Heart left ventricle (tissue), 16 donors: ENCODE data around the gene SIM2. TPM values are rescaled to one million over a fixed set of nuclear protein-coding genes. Genes with fewer than 3 reads are reported as not detected.

ENCODE experiments used
- ATAC-seq, 4 donors: fragments of 200-7000 bp; cut with Tn5 transposase; one replicate each; pipeline ENCODE4 v1.9.1; 2020 to 2022; ENCODE audit warnings: moderate library complexity in 4 of 4, mild to moderate bottlenecking in 3 of 4, moderate number of reproducible peaks in 1 of 4
- DNase-seq, 5 donors: peaks; one replicate each; pipeline ENCODE4 v3.0.0-alpha.2; 2020
- H3K27ac ChIP-seq, 12 donors: fragments of 200-600 bp; sonication (generic) in 4 of 12; one replicate each; pipeline versions ENCODE4 v1.5.0 to v1.8.0; 2016 to 2022; ENCODE audit warnings: mild to moderate bottlenecking in 2 of 12
- H3K27me3 ChIP-seq, 9 donors: fragments of 200-600 bp; sonication (generic) in 2 of 9; one replicate each; pipeline versions ENCODE4 v1.5.1 to v1.8.0; 2016 to 2022; ENCODE audit warnings: mild to moderate bottlenecking in 3 of 9
- H3K36me3 ChIP-seq, 9 donors: fragments of 200-600 bp; sonication (generic) in 2 of 9; one replicate each; pipeline versions ENCODE4 v1.5.0 to v1.8.0; 2018 to 2022; ENCODE audit warnings: mild to moderate bottlenecking in 2 of 9
- H3K4me1 ChIP-seq, 12 donors: fragments of 200-600 bp; sonication (generic) in 4 of 12; one replicate each; pipeline versions ENCODE4 v1.5.0 to v1.8.0; 2016 to 2022; ENCODE audit warnings: mild to moderate bottlenecking in 3 of 12
- H3K4me3 ChIP-seq, 12 donors: fragments of 200-600 bp; sonication (generic) in 4 of 12; one replicate each; pipeline versions ENCODE4 v1.5.0 to v1.8.0; 2017 to 2022; ENCODE audit warnings: mild to moderate bottlenecking in 9 of 12, moderate library complexity in 4 of 12
- H3K9me3 ChIP-seq, 12 donors: fragments of 200-600 bp; sonication (generic) in 4 of 12; one replicate each; pipeline versions ENCODE4 v1.5.0 to v1.8.0; 2016 to 2022; ENCODE audit warnings: mild to moderate bottlenecking in 1 of 12
- CTCF ChIP-seq, 12 donors: fragments of 200-600 bp; sonication (generic) in 4 of 12; IDR thresholded peaks; one replicate each; pipeline versions ENCODE4 v1.5.0 to v1.8.0; 2018 to 2022; ENCODE audit warnings: antibody characterized with exemption in 12 of 12, mild to moderate bottlenecking in 5 of 12
- POLR2A ChIP-seq, 2 donors: fragments of 450-650 bp; IDR thresholded peaks; one replicate each; pipeline ENCODE4 v1.6.1; 2017; ENCODE audit warnings: antibody characterized with exemption in 2 of 2, mild to moderate bottlenecking in 2 of 2, moderate library complexity in 2 of 2
- WGBS, 4 donors: extraction: QIAGEN DNeasy Blood & Tissue Kit in 2 of 4; methylation state at CpG; one replicate each; pipeline versions ENCODE4 v1.1.5 to v1.1.7; 2013 to 2018; 5-methylcytosine and 5-hydroxymethylcytosine counted together
- intact Hi-C, 10 donors: fragments of 100-400 bp; cut with DNase I; formaldehyde crosslinking; loops; one replicate each; pipeline versions ENCODE4 v1.11.1 to v1.14.2; 2022
- polyA plus RNA-seq, 2 donors: library from polyadenylated mRNA; stranded (reverse); fragments of 200-250 nt; gene quantifications; one replicate each; pipeline ENCODE4 v1.2.3, GENCODE V29; 2013
- total RNA-seq, 9 donors: library from RNA; depleted of rRNA in 2 of 9; stranded (reverse); fragments of >200 nt in 2 of 9; fragmentation: NEBNext Ultra II Directional in 3 of 9; extraction: Animal tissue kit (Norgen Biotek cat#: 25700) in 3 of 9; gene quantifications; one replicate each; pipeline versions ENCODE4 v1.1.0 to v1.2.4, GENCODE V29; 2016 to 2023
- donor health status: ischemic (EF 13 %, LVEDD 7.1; RV severe dilation, severe dysfunction).
- donor health status: healthy with polysubstance abuse.
- donor health status: DM: no; HTN: yes; CAD: no.
- donor health status: DM: no; HTN: no; CAD: no.
- donor health status: ischemic (EF 25% LVEDD 6.9; RV normal size, moderate dysfunction).
- donor health status: ischemic (EF 25% LVEDD 5.7; RV mildly dilated, moderate dysfunction).
- donor health status: healthy.
- donor health status: DM: yes; HTN: yes; CAD: no.
- donor health status: ischemic (EF 35%, LVEDD 5.7; RV mildly dilated, moderate dysfunction).
- donor health status: nonischemic (EF 11% LVEDD 7.7; RV severe dilation, severe dysfunction).
- donor health status: DM: yes; HTN: yes; CAD: no.
- donor health status: PGD.
- donor health status: ischemic (EF 29% LVEDD 5.4; RV normal size, mild dysfunction).
- donor health status: nonischemic (EF 23%, LVEDD 6.1; RV moderate dilation, normal function).

SIM2 gene
- total and polyA plus RNA-seq, 11 donors, result 0.01 to 0.88 (median 0.15) TPM; not detected in 8

- WGBS, 4 donors, result 9 to 13% (median 12%) methylated on average over 32 of the region's 32 CpGs
- TF ChIP-seq CTCF (IDR thresholded peaks at IDR 0.05), result peak in 2 of 12 donors; percentile 6 to 15
- TF ChIP-seq POLR2A (IDR thresholded peaks at IDR 0.05), result no peak
- DNase-seq (peak in 1 of 5 donors; percentile 12), ATAC-seq (peak in 1 of 4 donors; percentile 46)
- Histone ChIP-seq H3K27ac (no peak overlapping the region), H3K4me1 (peaks cover 0 to 66% (median 33%) of the 10 kb centered on the region in 12 donors), H3K4me3 (peak overlapping the region in 1 of 12 donors; percentile 2), H3K27me3 (peaks cover 84 to 100% (median 100%) of the 10 kb centered on the region in 9 donors), H3K9me3 (no peaks in the 10 kb centered on the region), H3K36me3 (no peaks in the 10 kb centered on the region)
- intact Hi-C loops, result no loop called here
Measured at GRCh38 chr21:36706951-36707762, 8.2 kb downstream of the SIM2 start.

GRCh38 chr21:36707763-36708285 is 8.9 kb downstream of the SIM2 start:
- 1 to 3% (median 2%) methylated on average over 28 to 53 of the region's 53 CpGs for WGBS, 4 donors
- ATAC-seq (no peak), DNase-seq (peak in 1 of 5 donors; percentile 14)
- intact Hi-C loops, result no loop called here
- Histone ChIP-seq H3K9me3 (no peaks in the 10 kb centered on the region), H3K36me3 (no peaks in the 10 kb centered on the region), H3K27ac (no peak overlapping the region), H3K4me1 (peaks cover 0 to 66% (median 33%) of the 10 kb centered on the region in 12 donors), H3K27me3 (peaks cover 84 to 100% (median 100%) of the 10 kb centered on the region in 9 donors), H3K4me3 (peak overlapping the region in 1 of 12 donors; percentile 12)
- no peak for TF ChIP-seq CTCF (IDR thresholded peaks at IDR 0.05)
- TF ChIP-seq POLR2A (IDR thresholded peaks at IDR 0.05), result no peak

- Histone ChIP-seq H3K4me1 (peaks cover 0 to 66% (median 33%) of the 10 kb centered on the region in 12 donors), H3K27me3 (peaks cover 85 to 100% (median 98%) of the 10 kb centered on the region in 9 donors)
- WGBS, 4 donors, result 2 to 4% (median 3%) methylated on average over 34 to 44 of the region's 44 CpGs
Measured at GRCh38 chr21:36708286-36709029, 9.5 kb downstream of the SIM2 start.

More at GRCh38 chr21:36708286-36709029, 9.5 kb downstream of the SIM2 start:
- Histone ChIP-seq H3K4me3 (peak overlapping the region in 4 of 12 donors; percentile 8 to 27 (median 13)), H3K9me3 (no peaks in the 10 kb centered on the region), H3K36me3 (no peaks in the 10 kb centered on the region), H3K27ac (no peak overlapping the region)
- peak in 1 of 5 donors; percentile 13 for DNase-seq
- ATAC-seq, result no peak
- intact Hi-C loops, result no loop called here
- no peak for TF ChIP-seq CTCF (IDR thresholded peaks at IDR 0.05)
- TF ChIP-seq POLR2A (IDR thresholded peaks at IDR 0.05), result no peak
